ENCODE data around the gene NDC1. TPM values are rescaled to one million over a fixed set of nuclear protein-coding genes. Genes with fewer than 3 reads are reported as not detected.

NDC1 gene
- total and polyA plus RNA-seq, 11 donors = 1.6 to 9.4 (median 6.5) TPM

- Histone ChIP-seq H3K9me3 (peaks cover 0 to 12% (median 9%) of the 10 kb centered on the region in 12 donors), H3K36me3 (no peaks in the 10 kb centered on the region), H3K27me3 (no peaks in the 10 kb centered on the region), H3K27ac (peak overlapping the region in 11 of 12 donors; percentile 90 to 99 (median 96)), H3K4me3 (peak overlapping the region; percentile 60 to 98 (median 84)), H3K4me1 (peaks cover 0 to 18% (median 5%) of the 10 kb centered on the region in 12 donors)
- no peak for ATAC-seq
- no peak for TF ChIP-seq POLR2A (IDR thresholded peaks at IDR 0.05)
- TF ChIP-seq CTCF (IDR thresholded peaks at IDR 0.05) = no peak
- intact Hi-C loops (cut with DNase I) = loop anchor here in 3 of 10 donors (5.0 kb wide), 3 partner anchors 50 to 215 kb away; partner anchors contain the start of genes IFT25 (in 1 of the 3), LRRC42 (in 1 of the 3), TCEANC2 (in 1 of the 3) and TMEM59 (in 1 of the 3)
- no peak for DNase-seq
- WGBS, 4 donors = 0 to 1% (median 0%) methylated on average over 5 of the region's 5 CpGs
Observed at GRCh38 chr1:53837646-53837923, 511 bp downstream of the NDC1 start.

- TF ChIP-seq POLR2A (IDR thresholded peaks at IDR 0.05) = no peak
- TF ChIP-seq CTCF (IDR thresholded peaks at IDR 0.05) = no peak
- peaks cover 0 to 18% (median 5%) of the 10 kb centered on the region in 12 donors for H3K4me1 ChIP-seq
- H3K27ac ChIP-seq = no peak overlapping the region
- DNase-seq (no peak), ATAC-seq (no peak)
- intact Hi-C loops (cut with DNase I) = loop anchor here in 3 of 10 donors (5.0 kb wide), 3 partner anchors 52 to 217 kb away; partner anchors contain the start of genes IFT25 (in 1 of the 3), LRRC42 (in 1 of the 3), TCEANC2 (in 1 of the 3) and TMEM59 (in 1 of the 3)
- no peaks in the 10 kb centered on the region for H3K27me3 ChIP-seq
- peaks cover 0 to 10% (median 3%) of the 10 kb centered on the region in 9 donors for H3K36me3 ChIP-seq
- H3K4me3 ChIP-seq = no peak overlapping the region
- no peaks in the 10 kb centered on the region for H3K9me3 ChIP-seq
- WGBS, 4 donors = 88 to 92% (median 89%) methylated on average over 2 of the region's 2 CpGs
Observed at GRCh38 chr1:53835491-53835890, 2.6 kb downstream of the NDC1 start.

- intact Hi-C loops (cut with DNase I) = loop anchor here in 3 of 10 donors (5.0 kb wide), 3 partner anchors 53 to 218 kb away; partner anchors contain the start of genes IFT25 (in 1 of the 3), LRRC42 (in 1 of the 3), TCEANC2 (in 1 of the 3) and TMEM59 (in 1 of the 3)
- no peaks in the 10 kb centered on the region for H3K27me3 ChIP-seq
- no peak overlapping the region for H3K27ac ChIP-seq
- peaks cover 0 to 18% (median 5%) of the 10 kb centered on the region in 12 donors for H3K4me1 ChIP-seq
- peaks cover 0 to 15% (median 6%) of the 10 kb centered on the region in 9 donors for H3K36me3 ChIP-seq
- no peaks in the 10 kb centered on the region for H3K9me3 ChIP-seq
- WGBS, 4 donors = 89 to 94% (median 93%) methylated on average over 11 of the region's 11 CpGs
- no peak overlapping the region for H3K4me3 ChIP-seq
- ATAC-seq = no peak
- DNase-seq = no peak
- TF ChIP-seq CTCF (IDR thresholded peaks at IDR 0.05) = no peak
- no peak for TF ChIP-seq POLR2A (IDR thresholded peaks at IDR 0.05)
Observed at GRCh38 chr1:53834776-53835175, 3.3 kb downstream of the NDC1 start.

- DNase-seq (no peak), ATAC-seq (no peak)
- H3K4me1 ChIP-seq = peaks cover 0 to 12% (median 4%) of the 10 kb centered on the region in 12 donors
- peaks cover 0 to 22% (median 6%) of the 10 kb centered on the region in 9 donors for H3K36me3 ChIP-seq
- no peaks in the 10 kb centered on the region for H3K27me3 ChIP-seq
- intact Hi-C loops (cut with DNase I) = no loop called here
- TF ChIP-seq POLR2A (IDR thresholded peaks at IDR 0.05) = no peak
- TF ChIP-seq CTCF (IDR thresholded peaks at IDR 0.05) = no peak
- no peak overlapping the region for H3K4me3 ChIP-seq
- no peaks in the 10 kb centered on the region for H3K9me3 ChIP-seq
- no peak overlapping the region for H3K27ac ChIP-seq
- WGBS, 4 donors = 93 to 96% (median 94%) methylated on average over 4 of the region's 4 CpGs
Observed at GRCh38 chr1:53833393-53833792, 4.7 kb downstream of the NDC1 start.

All from heart left ventricle (tissue), 16 donors.